ENCODE data around the gene AIDA. TPM values are rescaled to one million over a fixed set of nuclear protein-coding genes. Genes with fewer than 3 reads are reported as not detected.

Gene AIDA
- total RNA-seq, 2 donors from 2014 or later, result 32.9 to 36.6 TPM

GRCh38 chr1:222739929-222740328, 27.6 kb upstream of the AIDA start:
- DNase-seq, result no peak
- Histone ChIP-seq H3K9me3 (no peaks in the 10 kb centered on the region), H3K27ac (no peak overlapping the region), H3K4me1 (no peaks in the 10 kb centered on the region), H3K36me3 (replicated peaks in 1 of 2; ENCODE audit: insufficient read depth in 1 of 2, low read depth in 2 of 2) (peaks cover 0 to 4% of the 10 kb centered on the region in 2 donors), H3K27me3 (no peaks in the 10 kb centered on the region), H3K4me3 (no peak overlapping the region)
- no peak for ATAC-seq
- TF ChIP-seq POLR2A (IDR thresholded peaks at IDR 0.05) (no peak), CTCF (IDR thresholded peaks at IDR 0.05) (no peak)
- intact Hi-C loops (cut with DNase I), result no loop called here
- 31 to 41% methylated on average over 1 of the region's 1 CpG for WGBS, 2 donors

- WGBS, 2 donors, result 89% methylated on average over 2 of the region's 2 CpGs
- no peaks in the 10 kb centered on the region for H3K4me1 ChIP-seq
- TF ChIP-seq CTCF (IDR thresholded peaks at IDR 0.05) (no peak), POLR2A (IDR thresholded peaks at IDR 0.05) (no peak)
- H3K9me3 ChIP-seq, result no peaks in the 10 kb centered on the region
- no peaks in the 10 kb centered on the region for H3K27me3 ChIP-seq
- H3K36me3 ChIP-seq (replicated peaks in 1 of 2; ENCODE audit: insufficient read depth in 1 of 2, low read depth in 2 of 2), result peaks cover 0 to 9% of the 10 kb centered on the region in 2 donors
- ATAC-seq (no peak), DNase-seq (no peak)
- no peak overlapping the region for H3K27ac ChIP-seq
- intact Hi-C loops (cut with DNase I), result no loop called here
- H3K4me3 ChIP-seq, result no peak overlapping the region
Observed at GRCh38 chr1:222739465-222739864, 27.2 kb upstream of the AIDA start.

- Histone ChIP-seq H3K27ac (no peak within 1 kb of the TSS), H3K27me3 (no peaks in the 10 kb centered on the region), H3K9me3 (no peaks in the 10 kb centered on the region), H3K4me3 (no peak within 1 kb of the TSS), H3K4me1 (no peaks in the 10 kb centered on the region), H3K36me3 (replicated peaks in 1 of 2; ENCODE audit: insufficient read depth in 1 of 2, low read depth in 2 of 2) (peaks cover 0 to 24% of the 10 kb centered on the region in 2 donors)
- no peak for DNase-seq
- ATAC-seq, result no peak
- intact Hi-C loops (cut with DNase I), result no loop called here
- 17 to 20% methylated on average over 1 of the region's 1 CpG for WGBS, 2 donors
- TF ChIP-seq CTCF (IDR thresholded peaks at IDR 0.05), result no peak
- TF ChIP-seq POLR2A (IDR thresholded peaks at IDR 0.05), result no peak
Observed at GRCh38 chr1:222736972-222737371, 24.7 kb upstream of the AIDA start, which contains the start of gene FAM177B. Gene FAM177B (plus strand): TSS chr1:222737202. CDS start chr1:222746546, 9,344 bp downstream.

GRCh38 chr1:222736470-222736869, 24.2 kb upstream of the AIDA start:
- intact Hi-C loops (cut with DNase I), result no loop called here
- Histone ChIP-seq H3K36me3 (replicated peaks in 1 of 2; ENCODE audit: insufficient read depth in 1 of 2, low read depth in 2 of 2) (peaks cover 0 to 26% of the 10 kb centered on the region in 2 donors), H3K4me3 (no peak overlapping the region), H3K4me1 (no peaks in the 10 kb centered on the region), H3K9me3 (no peaks in the 10 kb centered on the region), H3K27ac (no peak overlapping the region), H3K27me3 (no peaks in the 10 kb centered on the region)
- ATAC-seq (no peak), DNase-seq (no peak)
- no peak for TF ChIP-seq CTCF (IDR thresholded peaks at IDR 0.05)
- no peak for TF ChIP-seq POLR2A (IDR thresholded peaks at IDR 0.05)
- 82 to 88% methylated on average over 5 of the region's 5 CpGs for whole genome bisulfite sequencing, 2 donors

- Histone ChIP-seq H3K4me1 (no peaks in the 10 kb centered on the region), H3K36me3 (replicated peaks in 1 of 2; ENCODE audit: insufficient read depth in 1 of 2, low read depth in 2 of 2) (peaks cover 5 to 36% of the 10 kb centered on the region in 2 donors), H3K27ac (no peak overlapping the region), H3K4me3 (no peak overlapping the region), H3K9me3 (no peaks in the 10 kb centered on the region), H3K27me3 (no peaks in the 10 kb centered on the region)
- 71 to 79% methylated on average over 1 of the region's 1 CpG for whole genome bisulfite sequencing, 2 donors
- TF ChIP-seq POLR2A (IDR thresholded peaks at IDR 0.05), result no peak
- TF ChIP-seq CTCF (IDR thresholded peaks at IDR 0.05), result no peak
- DNase-seq (no peak), ATAC-seq (no peak)
- intact Hi-C loops (cut with DNase I), result no loop called here
Observed at GRCh38 chr1:222734740-222735139, 22.4 kb upstream of the AIDA start.
